ENCODE results near the gene CEACAM3.

DNA sequence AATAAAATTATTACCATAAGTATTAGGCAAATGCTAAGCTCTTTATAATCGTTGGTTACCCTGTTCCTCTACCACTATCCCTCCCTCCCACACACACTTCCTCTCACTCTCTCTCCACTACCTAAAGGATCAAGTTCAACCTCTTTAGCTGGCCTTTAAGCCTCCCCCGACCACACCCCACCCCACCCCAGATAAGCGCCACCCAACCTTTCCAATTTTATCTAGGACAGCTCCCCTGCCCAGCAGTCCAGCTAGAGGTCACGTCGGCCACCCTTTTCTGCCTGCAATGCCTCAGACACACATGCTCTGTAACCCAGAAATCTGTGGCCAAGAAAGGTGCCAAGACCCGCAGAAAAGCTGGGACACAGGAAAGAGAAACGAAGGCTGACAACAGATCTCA lies 47.0 kb downstream of the CEACAM3 start:
- TF ChIP-seq CTCF (IDR thresholded peaks at IDR 0.05; ENCODE audit: low read length) (no peak), EZH2 (IDR thresholded peaks at IDR 0.05; ENCODE audit: borderline replicate concordance, low read length) (no peak)

Measured in OCI-LY1 (cell line).